Prostate gland (tissue), 2 donors: ENCODE results near the gene MLLT6.

ENCODE experiments used
- CTCF ChIP-seq, 4 experiments: fragments of 200-600 bp in 2 of 4; fragments of 450-650 bp in 2 of 4; sonication (generic) in 2 of 4; IDR thresholded peaks; 1 replicate in 3 of 4; 2 replicates in 1 of 4; pipeline ENCODE4 v1.5.1; 2016 to 2019; ENCODE audit warnings: antibody characterized with exemption in 4 of 4, mild to moderate bottlenecking in 2 of 4, moderate library complexity in 2 of 4
- POLR2A ChIP-seq: fragments of 450-650 bp; IDR thresholded peaks from one replicate; pipeline ENCODE4 v1.6.1; 2016; ENCODE audit warnings: antibody characterized with exemption, mild to moderate bottlenecking
- POLR2AphosphoS5 ChIP-seq: sonication (generic); formaldehyde crosslinking; IDR thresholded peaks from one replicate; pipeline ENCODE4 v1.6.1; 2017; ENCODE audit warnings: antibody characterized with exemption

DNA sequence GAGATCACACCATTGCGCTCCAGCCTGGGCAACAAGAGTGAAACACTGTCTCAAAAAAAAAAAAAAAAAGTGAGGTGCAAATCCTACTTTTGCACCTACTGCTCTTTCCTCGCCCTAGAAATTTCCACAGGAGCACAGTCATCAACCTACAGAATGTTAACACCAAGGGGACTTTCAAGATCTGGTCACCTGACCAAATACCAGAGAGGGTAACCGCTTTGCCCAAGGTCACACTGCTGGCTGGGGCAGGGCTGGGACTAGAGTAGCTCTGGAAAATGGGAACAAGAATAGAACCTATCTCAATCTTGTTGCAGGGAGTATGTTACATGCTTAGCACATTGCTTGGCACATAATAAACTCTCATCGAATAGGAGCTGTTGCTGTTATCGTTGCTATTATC lies 6.3 kb upstream of the MLLT6 start:
- TF ChIP-seq CTCF (IDR thresholded peaks at IDR 0.05) (no peak), POLR2A (no peak), POLR2AphosphoS5 (no peak)
